Smooth muscle cell of the pulmonary artery (primary cell): ENCODE data around the gene PHLDA1. TPM values are rescaled to one million over a fixed set of nuclear protein-coding genes. Genes with fewer than 3 reads are reported as not detected.

Experiments used
- total RNA-seq: library from RNA; depleted of rRNA; stranded (reverse); fragments of >200 nt; gene quantifications from 2 replicates; pipeline ENCODE4 v1.2.3, GENCODE V29; 2014

The PHLDA1 gene
- 133 and 168 TPM in 2 replicates for total RNA-seq

DNA sequence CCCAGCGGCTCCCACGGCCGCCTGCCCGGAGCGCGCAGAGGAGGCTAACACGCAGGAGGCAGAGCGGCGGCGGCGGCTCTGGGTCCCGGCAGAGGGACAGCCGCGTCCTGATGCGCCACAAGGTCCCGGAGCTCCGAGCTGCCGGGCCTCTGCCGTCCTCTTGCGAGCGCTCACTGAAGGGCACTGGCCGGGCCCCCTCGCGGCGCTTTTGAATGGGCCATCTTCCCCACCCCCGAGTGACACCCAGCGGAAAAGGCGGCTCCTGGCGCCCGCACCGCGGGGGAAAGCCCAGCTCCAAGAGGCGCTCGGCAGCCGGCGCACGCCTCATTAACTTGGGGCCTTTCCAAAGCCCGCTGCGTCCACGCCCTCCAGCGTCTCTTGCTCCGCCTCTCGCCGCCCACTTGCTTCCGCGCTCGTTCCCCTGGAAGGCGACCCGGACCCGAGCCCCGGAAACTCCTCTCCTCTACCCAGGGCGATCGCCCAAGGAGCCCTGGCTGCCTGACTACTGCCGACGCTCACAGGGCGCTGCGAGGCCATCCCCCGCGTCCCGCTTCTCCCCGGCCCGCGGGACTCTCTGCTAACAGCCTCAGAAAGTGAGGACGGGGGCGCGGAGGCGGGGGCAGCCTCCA is at the start of gene PHLDA1:
TSS of gene PHLDA1 (minus strand) at position 363 of the 629 bp plus-strand sequence.

Other genes with a start within 250 kb of the PHLDA1 start
- gene NAP1L1, start 52.9 kb upstream of the PHLDA1 start, total RNA-seq = 241 and 249 TPM in 2 replicates